ENCODE results near the gene OR2T29.
"Not testable (repeated sequence)": the region's sequence is repeated elsewhere in the genome, so short reads cannot be mapped to it uniquely, and the experiment has no call there.

Gene OR2T29

DNA sequence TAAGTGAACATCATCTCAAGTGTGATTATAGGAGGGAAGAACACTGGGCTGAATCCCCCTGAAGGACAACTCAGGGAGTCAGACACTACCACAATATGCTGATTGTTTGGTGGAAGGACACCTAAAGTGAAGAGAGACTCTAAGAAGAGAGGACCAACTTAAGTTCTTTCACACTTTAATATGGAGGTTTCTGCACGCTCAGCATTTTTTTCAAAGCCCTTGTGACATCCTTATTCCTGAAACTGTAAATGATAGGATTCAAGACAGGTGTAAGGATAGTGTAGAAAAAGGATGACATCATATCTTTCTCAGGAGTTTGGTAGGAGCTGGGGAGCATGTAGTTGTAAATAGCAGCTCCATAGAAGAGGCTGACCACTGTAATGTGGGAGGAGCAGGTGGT is 30.1 kb upstream of the OR2T29 start:
- no peak for DNase-seq (ENCODE audit: low read depth, low spot score)
- no peak overlapping the region for H3K4me3 ChIP-seq (ENCODE audit: low read depth, low read length)
- in situ Hi-C loops (cut with HindIII; ENCODE audit: low sequenced_read_pairs) = no loop called here
- TF ChIP-seq, protein P1, sequence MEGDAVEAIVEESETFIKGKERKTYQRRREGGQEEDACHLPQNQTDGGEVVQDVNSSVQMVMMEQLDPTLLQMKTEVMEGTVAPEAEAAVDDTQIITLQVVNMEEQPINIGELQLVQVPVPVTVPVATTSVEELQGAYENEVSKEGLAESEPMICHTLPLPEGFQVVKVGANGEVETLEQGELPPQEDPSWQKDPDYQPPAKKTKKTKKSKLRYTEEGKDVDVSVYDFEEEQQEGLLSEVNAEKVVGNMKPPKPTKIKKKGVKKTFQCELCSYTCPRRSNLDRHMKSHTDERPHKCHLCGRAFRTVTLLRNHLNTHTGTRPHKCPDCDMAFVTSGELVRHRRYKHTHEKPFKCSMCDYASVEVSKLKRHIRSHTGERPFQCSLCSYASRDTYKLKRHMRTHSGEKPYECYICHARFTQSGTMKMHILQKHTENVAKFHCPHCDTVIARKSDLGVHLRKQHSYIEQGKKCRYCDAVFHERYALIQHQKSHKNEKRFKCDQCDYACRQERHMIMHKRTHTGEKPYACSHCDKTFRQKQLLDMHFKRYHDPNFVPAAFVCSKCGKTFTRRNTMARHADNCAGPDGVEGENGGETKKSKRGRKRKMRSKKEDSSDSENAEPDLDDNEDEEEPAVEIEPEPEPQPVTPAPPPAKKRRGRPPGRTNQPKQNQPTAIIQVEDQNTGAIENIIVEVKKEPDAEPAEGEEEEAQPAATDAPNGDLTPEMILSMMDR (IDR thresholded peaks at IDR 0.05; ENCODE audit: low read depth, low read length) = no peak

DNA sequence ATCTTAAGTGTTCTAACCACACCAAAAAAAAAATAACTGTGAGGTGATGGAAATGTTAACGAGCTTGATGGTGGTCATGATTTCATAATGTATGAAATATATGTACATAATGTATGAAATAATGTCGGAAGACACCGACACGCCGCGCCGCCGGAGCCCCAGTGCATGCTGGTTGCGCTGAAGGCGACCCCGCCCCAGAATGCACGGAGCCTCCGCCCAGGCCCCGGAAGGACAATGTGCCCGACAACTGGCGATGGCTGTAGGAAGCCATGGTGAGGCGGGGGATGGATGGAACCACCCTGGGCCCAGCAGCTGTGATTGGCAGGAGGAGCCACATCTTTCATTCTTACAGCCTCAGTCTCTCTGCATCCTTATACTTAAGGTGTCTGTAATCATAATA is 27.5 kb upstream of the OR2T29 start:
- DNase-seq (ENCODE audit: low read depth, low spot score) = no peak
- in situ Hi-C loops (cut with HindIII; ENCODE audit: low sequenced_read_pairs) = no loop called here
- H3K4me3 ChIP-seq (ENCODE audit: low read depth, low read length) = no peak overlapping the region
- TF ChIP-seq, protein P1 (IDR thresholded peaks at IDR 0.05; ENCODE audit: low read depth, low read length) = no peak

DNA sequence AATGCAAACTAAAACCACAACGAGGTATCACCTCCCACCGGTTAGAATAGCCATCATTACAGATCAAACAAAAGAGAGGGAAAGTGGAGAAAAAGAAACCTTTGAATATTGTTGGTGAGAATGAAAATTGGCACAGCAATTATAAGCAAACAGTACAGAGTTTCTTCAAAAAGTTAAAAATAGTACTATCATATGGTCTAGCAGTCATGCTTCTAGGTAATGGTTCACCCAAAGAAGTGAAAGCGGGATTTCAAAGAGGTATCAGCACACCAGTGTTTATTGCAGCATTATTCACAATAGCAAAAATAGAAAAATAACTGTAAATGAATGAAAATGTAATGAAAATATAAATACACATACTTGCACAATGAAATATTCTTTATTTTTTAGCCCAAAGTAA is 26.8 kb upstream of the OR2T29 start:
- in situ Hi-C loops (cut with HindIII; ENCODE audit: low sequenced_read_pairs) = no loop called here
- H3K4me3 ChIP-seq (ENCODE audit: low read depth, low read length) = no peak overlapping the region
- no peak for DNase-seq (ENCODE audit: low read depth, low spot score)
- TF ChIP-seq, protein P1 (IDR thresholded peaks at IDR 0.05; ENCODE audit: low read depth, low read length) = no peak

DNA sequence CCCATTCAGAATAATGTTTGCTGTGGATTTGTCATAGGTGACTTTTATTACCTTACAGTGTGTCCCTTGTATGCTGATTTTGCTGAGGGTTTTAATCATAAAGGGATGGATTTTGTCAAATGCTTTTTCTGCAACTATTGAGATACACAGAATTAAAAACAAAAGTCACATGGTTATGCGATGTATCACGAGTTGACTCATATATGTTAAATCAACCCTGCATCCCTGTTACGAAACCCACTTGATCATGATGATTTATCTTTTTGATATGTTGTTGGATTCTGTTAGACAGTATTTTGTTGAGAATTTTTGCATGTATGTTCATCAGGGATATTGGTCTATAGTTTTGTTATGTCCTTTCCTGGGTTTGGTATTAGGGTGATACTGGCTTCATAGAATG is 22.7 kb upstream of the OR2T29 start:
- in situ Hi-C loops (cut with HindIII; ENCODE audit: low sequenced_read_pairs) = no loop called here
- no peak overlapping the region for H3K4me3 ChIP-seq (ENCODE audit: low read depth, low read length)
- TF ChIP-seq, protein P1 (IDR thresholded peaks at IDR 0.05; ENCODE audit: low read depth, low read length) = no peak
- no peak for DNase-seq (ENCODE audit: low read depth, low spot score)

DNA sequence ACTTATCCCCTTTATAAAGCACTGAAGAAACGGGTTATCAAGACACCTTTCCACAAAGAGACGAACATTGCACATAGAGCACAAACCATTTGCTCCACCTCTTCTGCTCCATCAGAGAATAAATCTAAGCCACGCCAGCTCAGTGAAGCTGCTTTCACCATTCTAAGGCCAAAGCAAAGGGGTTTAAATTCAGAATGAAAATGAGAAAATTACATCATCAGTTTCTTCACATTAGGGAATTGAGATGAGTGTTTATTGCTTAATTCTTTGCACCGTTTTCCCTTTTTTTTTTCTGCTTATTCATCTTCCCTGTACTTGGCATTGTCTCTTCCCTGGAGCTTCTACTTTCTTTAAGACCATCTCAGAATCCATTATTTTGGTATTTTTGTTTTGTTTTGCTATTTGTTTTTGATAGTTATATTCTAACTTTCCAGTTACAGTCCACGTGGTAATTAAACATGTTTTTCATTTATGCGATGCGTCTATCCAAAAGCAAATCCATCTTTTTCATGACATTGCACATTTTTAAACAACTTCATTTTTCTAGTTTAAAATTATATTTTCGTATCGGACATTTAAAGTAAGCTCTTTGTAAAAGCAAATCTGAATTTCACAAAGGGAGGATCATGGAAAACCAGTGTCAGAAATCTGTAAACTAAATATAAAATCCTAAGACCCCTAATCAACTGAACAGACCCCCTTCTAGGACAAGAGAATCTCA is 13.8 kb upstream of the OR2T29 start:
- in situ Hi-C loops (cut with HindIII; ENCODE audit: low sequenced_read_pairs) = no loop called here
- TF ChIP-seq, protein P1 (IDR thresholded peaks at IDR 0.05; ENCODE audit: low read depth, low read length) = no peak
- H3K4me3 ChIP-seq (ENCODE audit: low read depth, low read length) = no peak overlapping the region
- DNase-seq (ENCODE audit: low read depth, low spot score) = no peak

DNA sequence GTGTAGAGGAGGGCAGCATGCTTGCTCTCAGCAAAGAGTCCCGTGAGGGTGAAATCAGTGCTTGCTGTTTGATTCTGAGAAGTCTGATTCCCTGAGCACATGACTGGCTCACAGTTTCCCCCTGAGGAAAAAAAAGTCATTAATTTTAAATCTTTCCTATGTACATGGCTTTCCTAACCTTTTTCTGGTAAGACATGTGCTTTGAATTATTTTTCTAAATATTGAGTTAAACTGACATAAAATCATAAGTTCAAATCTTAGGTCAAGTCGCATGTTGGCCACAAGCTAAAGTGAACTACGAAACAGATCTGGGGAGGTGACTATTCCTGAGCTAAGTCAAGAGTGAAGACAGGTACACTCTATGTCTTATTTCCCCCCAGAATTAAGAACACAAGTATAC is 12.1 kb upstream of the OR2T29 start, which contains the start of gene OR2T34:
OR2T34 (minus strand) TSS at position 101 of the 400 bp plus-strand sequence; CDS start at position 101, 0 bp downstream.
- in situ Hi-C loops (cut with HindIII; ENCODE audit: low sequenced_read_pairs); H3K4me3 ChIP-seq (ENCODE audit: low read depth, low read length); DNase-seq (ENCODE audit: low read depth, low spot score): not testable (repeated sequence)

DNA sequence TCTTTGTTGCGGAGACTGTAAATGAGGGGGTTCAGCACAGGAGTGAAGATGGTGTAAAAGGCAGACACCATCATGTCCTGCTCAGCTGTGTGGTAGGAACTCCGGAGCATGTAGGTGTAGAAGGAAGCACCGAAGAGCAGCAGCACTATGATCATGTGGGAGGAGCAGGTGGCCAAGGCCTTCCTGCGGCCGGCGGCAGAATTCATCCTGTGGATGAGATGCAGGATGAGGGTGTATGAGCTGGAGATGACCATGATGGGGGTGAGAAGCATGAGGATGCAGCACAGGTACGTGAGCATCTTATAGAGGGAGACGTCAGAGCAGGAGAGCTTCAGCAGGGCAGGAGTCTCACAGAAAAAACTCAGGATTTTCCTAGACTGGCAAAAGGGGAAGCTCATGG is 11.3 kb upstream of the OR2T29 start:
- in situ Hi-C loops (cut with HindIII; ENCODE audit: low sequenced_read_pairs); DNase-seq (ENCODE audit: low read depth, low spot score); H3K4me3 ChIP-seq (ENCODE audit: low read depth, low read length): not testable (repeated sequence)

DNA sequence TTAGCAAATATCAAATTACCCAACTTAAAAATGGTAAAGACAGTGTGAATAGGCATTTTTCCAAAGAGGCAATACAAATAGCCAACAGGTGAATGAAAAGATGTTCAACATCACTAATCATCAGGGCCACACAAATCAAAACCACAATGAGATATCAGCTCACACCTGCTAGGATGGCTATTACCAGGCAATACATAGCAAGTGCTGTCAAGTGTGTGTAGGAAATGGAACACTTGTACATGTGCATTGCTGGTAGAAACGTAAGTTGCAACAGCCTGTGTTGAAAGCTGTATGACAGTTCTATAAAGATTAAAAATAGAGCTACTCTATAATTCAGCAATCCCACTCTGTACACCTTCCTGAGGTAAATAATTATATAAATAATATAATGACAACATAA is 9.5 kb upstream of the OR2T29 start:
- in situ Hi-C loops (cut with HindIII; ENCODE audit: low sequenced_read_pairs); DNase-seq (ENCODE audit: low read depth, low spot score); H3K4me3 ChIP-seq (ENCODE audit: low read depth, low read length): not testable (repeated sequence)

DNA sequence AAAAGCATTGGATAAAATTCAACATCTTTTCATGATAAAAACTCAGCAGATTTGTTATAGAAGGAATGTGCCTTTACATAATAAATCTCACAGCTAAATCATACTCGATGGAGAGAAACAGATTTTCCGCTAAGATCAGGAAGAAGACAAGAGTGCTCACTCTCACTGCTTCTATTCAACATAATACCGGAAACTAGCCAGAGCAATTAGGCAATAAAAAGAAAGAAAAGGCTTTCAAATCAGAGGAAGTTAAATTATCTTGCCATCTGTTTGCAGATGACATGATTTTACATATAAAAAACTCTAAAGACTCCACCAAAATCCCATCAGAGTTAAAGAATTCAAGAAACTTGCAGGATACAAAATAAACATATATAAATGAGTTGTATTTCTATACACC is 8.2 kb upstream of the OR2T29 start:
- in situ Hi-C loops (cut with HindIII; ENCODE audit: low sequenced_read_pairs); H3K4me3 ChIP-seq (ENCODE audit: low read depth, low read length); DNase-seq (ENCODE audit: low read depth, low spot score): not testable (repeated sequence)

DNA sequence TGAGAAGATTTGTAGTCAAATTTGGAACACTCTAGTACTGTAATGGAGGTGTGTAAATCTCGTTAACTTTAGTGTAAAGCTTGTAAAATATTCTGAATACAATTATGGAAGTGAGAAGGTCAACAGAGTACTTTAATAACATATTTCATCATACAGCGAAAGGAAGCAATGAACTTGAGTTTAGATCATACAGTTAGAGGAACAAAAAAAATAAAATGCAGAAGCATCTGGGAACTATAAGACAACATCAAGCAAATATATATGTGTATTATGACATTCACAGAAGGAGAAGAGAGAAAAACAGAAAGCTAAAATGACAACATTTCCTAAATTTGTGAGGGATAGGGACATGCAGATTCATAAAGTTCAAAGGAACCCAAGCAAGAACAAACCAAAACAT is 6.5 kb upstream of the OR2T29 start:
- in situ Hi-C loops (cut with HindIII; ENCODE audit: low sequenced_read_pairs); H3K4me3 ChIP-seq (ENCODE audit: low read depth, low read length); DNase-seq (ENCODE audit: low read depth, low spot score): not testable (repeated sequence)

DNA sequence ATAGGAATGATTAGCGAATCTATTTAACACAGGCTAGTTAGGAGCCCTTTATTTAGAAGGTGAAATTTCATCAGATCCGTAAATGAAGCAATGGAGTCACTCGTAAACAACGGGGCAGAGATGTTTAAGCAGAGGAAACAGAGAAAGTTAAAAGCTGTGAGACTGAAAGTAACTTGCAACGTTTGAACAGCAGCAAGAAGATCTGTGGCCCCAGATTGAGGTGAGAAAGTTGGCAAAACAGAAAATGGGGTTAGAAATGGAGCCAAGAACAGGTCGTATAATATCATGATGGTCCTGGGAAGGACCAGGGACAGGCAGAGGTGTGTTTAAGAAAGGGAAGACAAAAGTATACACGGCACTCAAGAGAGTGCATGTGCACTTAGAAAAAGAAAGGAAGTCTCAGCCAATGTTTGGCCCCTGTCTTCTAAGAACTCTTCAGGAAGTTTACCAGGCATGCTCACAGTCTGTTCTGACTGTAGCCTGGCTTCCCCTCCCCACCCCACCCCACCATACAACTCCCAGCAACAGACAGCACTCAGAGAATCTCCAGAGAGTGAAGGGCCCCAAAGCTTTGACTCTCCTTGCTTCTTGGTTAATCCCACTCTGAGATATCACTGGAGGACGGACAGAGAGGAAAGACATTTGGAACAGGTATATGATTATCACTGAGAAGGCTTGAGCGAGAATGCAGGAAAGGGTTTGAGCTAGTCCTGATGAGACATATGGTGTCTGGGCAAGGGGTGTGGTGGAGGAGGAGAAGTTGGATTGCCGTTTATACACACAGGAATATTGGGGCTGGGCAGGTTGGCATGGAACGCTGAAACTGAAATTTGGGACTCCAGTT is 3.2 kb upstream of the OR2T29 start:
- H3K4me3 ChIP-seq (ENCODE audit: low read depth, low read length); DNase-seq (ENCODE audit: low read depth, low spot score); in situ Hi-C loops (cut with HindIII; ENCODE audit: low sequenced_read_pairs): not testable (repeated sequence)
